ENCODE measurements around the gene PTP4A2.

DNA sequence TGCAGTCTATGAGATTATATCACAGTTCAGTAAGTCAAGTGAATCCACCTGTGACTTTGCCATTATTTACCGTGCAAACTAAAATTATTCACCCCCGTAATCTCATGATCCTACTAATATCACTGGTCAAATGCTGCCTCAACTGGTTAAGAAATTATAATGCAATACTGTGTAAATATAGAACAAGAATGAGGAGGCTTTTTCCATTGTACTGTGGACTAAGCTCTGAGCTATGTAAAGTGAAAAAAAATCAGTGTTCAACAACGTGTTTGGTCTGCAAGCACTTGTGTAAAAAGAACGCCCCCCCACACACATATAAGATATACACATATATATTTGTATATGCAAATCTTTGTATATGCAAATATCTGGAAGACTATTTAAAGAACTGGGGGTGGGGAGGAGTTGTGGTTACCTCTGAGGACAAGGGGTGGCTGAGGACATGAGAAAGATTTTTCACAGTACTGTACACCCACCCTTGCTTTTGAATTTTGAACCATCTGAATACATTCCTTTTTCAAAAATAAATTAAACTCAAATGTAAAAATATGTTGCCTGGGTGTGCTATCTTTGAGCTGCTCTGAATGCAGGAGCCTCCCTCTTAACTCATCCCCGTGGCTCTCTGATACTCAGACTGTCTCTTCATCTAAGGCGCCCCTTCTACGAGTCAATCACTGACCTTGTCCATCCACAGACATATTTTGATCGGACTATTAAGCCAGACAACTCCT lies 57.0 kb downstream of the PTP4A2 start:
- TF ChIP-seq POLR2A (IDR thresholded peaks at IDR 0.05; ENCODE audit: low read depth, low read length): no peak
- TF ChIP-seq, protein P1, sequence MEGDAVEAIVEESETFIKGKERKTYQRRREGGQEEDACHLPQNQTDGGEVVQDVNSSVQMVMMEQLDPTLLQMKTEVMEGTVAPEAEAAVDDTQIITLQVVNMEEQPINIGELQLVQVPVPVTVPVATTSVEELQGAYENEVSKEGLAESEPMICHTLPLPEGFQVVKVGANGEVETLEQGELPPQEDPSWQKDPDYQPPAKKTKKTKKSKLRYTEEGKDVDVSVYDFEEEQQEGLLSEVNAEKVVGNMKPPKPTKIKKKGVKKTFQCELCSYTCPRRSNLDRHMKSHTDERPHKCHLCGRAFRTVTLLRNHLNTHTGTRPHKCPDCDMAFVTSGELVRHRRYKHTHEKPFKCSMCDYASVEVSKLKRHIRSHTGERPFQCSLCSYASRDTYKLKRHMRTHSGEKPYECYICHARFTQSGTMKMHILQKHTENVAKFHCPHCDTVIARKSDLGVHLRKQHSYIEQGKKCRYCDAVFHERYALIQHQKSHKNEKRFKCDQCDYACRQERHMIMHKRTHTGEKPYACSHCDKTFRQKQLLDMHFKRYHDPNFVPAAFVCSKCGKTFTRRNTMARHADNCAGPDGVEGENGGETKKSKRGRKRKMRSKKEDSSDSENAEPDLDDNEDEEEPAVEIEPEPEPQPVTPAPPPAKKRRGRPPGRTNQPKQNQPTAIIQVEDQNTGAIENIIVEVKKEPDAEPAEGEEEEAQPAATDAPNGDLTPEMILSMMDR (IDR thresholded peaks at IDR 0.05; ENCODE audit: extremely low read depth in 1 of 2, insufficient read depth in 1 of 2, low read depth in 1 of 2, low read length in 2 of 2): no peak
